Left hindlimb (tissue), 1 donor: ENCODE data around the gene SGTA.
"Not testable (repeated sequence)": the region's sequence is repeated elsewhere in the genome, so short reads cannot be mapped to it uniquely, and the experiment has no call there.

Experiments used
- DNase-seq: peaks from one replicate; pipeline ENCODE4 v3.0.0-alpha.2; 2018

Gene SGTA

GRCh38 chr19:2722541-2723344, 60.3 kb downstream of the SGTA start:
- no peak for DNase-seq

- no peak for DNase-seq
These were observed 61.2 kb downstream of the SGTA start for GRCh38 chr19:2721570-2722540.

- no peak for DNase-seq
These were observed 62.1 kb downstream of the SGTA start, which contains the start of gene DIRAS1 for GRCh38 chr19:2720777-2721569. TSS of gene DIRAS1 (minus strand) at chr19:2721372. CDS start at chr19:2717806, 3,566 bp downstream.

GRCh38 chr19:2719920-2720776, 62.9 kb downstream of the SGTA start:
- DNase-seq: no peak

GRCh38 chr19:2719232-2719735, 63.8 kb downstream of the SGTA start:
- DNase-seq: no peak

- no peak for DNase-seq
These were observed 65.2 kb downstream of the SGTA start for GRCh38 chr19:2717638-2718541.

GRCh38 chr19:2716722-2717637, 66.1 kb downstream of the SGTA start:
- DNase-seq: no peak

- DNase-seq: no peak
These were observed 66.8 kb downstream of the SGTA start for GRCh38 chr19:2716275-2716650.

- no peak for DNase-seq
These were observed 67.4 kb downstream of the SGTA start for GRCh38 chr19:2715470-2716274.

GRCh38 chr19:2714531-2715269, 68.4 kb downstream of the SGTA start:
- DNase-seq: no peak

- DNase-seq: not testable (repeated sequence)
These were observed 69.0 kb downstream of the SGTA start for GRCh38 chr19:2714102-2714501.

GRCh38 chr19:2713170-2713569, 69.9 kb downstream of the SGTA start:
- DNase-seq: not testable (repeated sequence)

- no peak for DNase-seq
These were observed 71.2 kb downstream of the SGTA start for GRCh38 chr19:2711875-2712205.

- no peak for DNase-seq
These were observed 71.8 kb downstream of the SGTA start for GRCh38 chr19:2711172-2711874.

GRCh38 chr19:2706251-2706650, 76.8 kb downstream of the SGTA start:
- no peak for DNase-seq
